ENCODE data around the gene NAXE. TPM values are rescaled to one million over a fixed set of nuclear protein-coding genes. Genes with fewer than 3 reads are reported as not detected.

Gene NAXE
- total RNA-seq, 1 donor from 2014 or later = 83.8 TPM

DNA sequence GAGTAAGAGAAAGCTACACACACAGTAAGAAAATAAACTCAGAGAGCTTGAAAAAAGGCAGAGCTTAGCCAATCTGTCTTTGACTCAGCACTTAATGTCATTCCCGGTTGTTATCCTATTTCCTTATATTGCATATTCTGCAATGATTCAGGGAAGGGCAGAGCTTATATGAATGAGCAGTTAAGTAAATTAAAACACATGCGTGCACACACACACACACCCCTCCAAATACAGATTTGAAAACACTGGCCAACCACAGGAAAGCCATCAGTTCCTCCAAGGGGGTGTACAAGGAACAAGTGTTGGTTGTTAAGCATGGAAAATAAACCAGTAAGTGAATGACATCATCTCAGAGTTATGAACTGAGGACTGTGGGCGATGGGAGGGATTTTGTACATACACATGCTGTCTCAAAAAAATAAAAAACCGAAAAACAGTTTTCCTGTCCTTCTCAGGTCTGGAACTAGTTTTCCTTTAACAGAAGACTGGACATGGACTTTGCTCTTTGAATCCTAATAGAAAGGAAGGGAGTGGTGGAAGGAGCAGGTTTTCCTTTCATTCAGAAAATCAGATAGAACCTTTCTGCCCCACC, 20.2 kb upstream of the NAXE start:
- peaks cover 2% of the 10 kb centered on the region for H3K27me3 ChIP-seq (ENCODE audit: control insufficient read depth, insufficient read depth, low read length)
- H3K36me3 ChIP-seq (ENCODE audit: control insufficient read depth, insufficient read depth, low read length) = no peaks in the 10 kb centered on the region
- TF ChIP-seq, protein P1, sequence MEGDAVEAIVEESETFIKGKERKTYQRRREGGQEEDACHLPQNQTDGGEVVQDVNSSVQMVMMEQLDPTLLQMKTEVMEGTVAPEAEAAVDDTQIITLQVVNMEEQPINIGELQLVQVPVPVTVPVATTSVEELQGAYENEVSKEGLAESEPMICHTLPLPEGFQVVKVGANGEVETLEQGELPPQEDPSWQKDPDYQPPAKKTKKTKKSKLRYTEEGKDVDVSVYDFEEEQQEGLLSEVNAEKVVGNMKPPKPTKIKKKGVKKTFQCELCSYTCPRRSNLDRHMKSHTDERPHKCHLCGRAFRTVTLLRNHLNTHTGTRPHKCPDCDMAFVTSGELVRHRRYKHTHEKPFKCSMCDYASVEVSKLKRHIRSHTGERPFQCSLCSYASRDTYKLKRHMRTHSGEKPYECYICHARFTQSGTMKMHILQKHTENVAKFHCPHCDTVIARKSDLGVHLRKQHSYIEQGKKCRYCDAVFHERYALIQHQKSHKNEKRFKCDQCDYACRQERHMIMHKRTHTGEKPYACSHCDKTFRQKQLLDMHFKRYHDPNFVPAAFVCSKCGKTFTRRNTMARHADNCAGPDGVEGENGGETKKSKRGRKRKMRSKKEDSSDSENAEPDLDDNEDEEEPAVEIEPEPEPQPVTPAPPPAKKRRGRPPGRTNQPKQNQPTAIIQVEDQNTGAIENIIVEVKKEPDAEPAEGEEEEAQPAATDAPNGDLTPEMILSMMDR (IDR thresholded peaks at IDR 0.05; ENCODE audit: insufficient read depth, low read length, poor library complexity, severe bottlenecking) = no peak
- DNase-seq (ENCODE audit: low read depth) = peak; percentile 57
- peak overlapping the region; percentile 63 for H3K4me3 ChIP-seq (ENCODE audit: low read depth, low read length)

DNA sequence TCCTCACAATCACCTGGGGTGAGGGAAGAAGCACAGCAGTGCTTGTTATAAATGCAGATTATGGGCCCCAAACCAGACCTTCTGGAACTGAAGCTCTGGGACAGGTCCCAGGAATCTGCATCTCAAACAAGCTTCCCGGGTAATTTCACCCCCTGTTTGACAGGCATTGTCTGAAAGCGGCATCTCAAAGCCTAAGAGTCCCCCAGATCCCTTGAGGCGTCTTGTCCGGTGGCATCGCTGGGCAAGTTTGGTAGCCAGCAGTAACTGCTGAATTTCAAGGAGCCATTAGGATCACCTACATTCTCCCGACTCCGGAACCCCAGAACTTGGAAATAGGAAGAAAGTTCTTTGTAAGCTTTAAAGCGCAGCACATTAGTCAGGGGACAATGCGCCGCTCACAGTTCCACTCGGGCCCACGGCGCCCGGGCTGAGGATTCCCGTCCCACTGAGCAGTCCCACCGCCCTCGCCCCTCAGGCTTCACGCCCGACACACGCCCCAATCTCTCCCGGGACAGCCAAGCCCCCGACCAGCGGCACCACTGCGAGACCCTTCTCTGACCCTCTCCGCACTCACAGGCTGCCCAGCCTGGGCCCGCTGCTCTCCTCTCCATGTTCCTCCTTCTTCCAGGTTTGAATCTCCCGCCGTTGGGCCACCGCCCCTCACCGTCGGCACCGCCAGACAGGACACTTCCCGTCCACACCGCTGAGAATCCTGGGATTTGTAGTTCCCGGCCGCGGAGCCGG, 19.5 kb upstream of the NAXE start, which contains the start of gene IQGAP3:
TSS of gene IQGAP3 (minus strand) at position 647 of the 744 bp plus-strand sequence. CDS start at position 611, 36 bp downstream.
- peak; percentile 39 for DNase-seq (ENCODE audit: low read depth)
- H3K36me3 ChIP-seq (ENCODE audit: control insufficient read depth, insufficient read depth, low read length) = no peaks in the 10 kb centered on the region
- H3K27me3 ChIP-seq (ENCODE audit: control insufficient read depth, insufficient read depth, low read length) = peaks cover 2% of the 10 kb centered on the region
- H3K4me3 ChIP-seq (ENCODE audit: low read depth, low read length) = peak within 1 kb of the TSS; percentile 63
- TF ChIP-seq, protein P1 (IDR thresholded peaks at IDR 0.05; ENCODE audit: insufficient read depth, low read length, poor library complexity, severe bottlenecking) = no peak

DNA sequence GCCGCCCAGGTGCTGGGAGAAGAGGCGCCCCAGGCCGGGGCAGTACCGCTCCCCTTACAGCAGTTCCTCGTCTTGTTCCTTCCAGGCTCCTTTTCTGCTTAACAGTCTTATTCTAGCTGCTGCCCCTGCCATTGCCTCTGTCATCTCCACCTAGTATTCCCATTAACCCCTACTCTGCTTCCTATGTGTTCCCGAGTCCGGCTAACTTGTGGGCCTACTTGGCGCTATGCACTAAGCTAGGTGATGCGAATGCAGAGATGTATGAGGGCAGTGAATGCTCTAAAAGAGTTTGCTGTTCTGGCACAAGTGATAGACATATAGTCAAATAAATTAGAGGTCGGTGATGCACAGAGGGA, 18.9 kb upstream of the NAXE start:
- Histone ChIP-seq H3K4me3 (ENCODE audit: low read depth, low read length) (no peak overlapping the region), H3K36me3 (ENCODE audit: control insufficient read depth, insufficient read depth, low read length) (no peaks in the 10 kb centered on the region), H3K27me3 (ENCODE audit: control insufficient read depth, insufficient read depth, low read length) (peaks cover 2% of the 10 kb centered on the region)
- TF ChIP-seq, protein P1 (IDR thresholded peaks at IDR 0.05; ENCODE audit: insufficient read depth, low read length, poor library complexity, severe bottlenecking) = no peak
- no peak for DNase-seq (ENCODE audit: low read depth)

DNA sequence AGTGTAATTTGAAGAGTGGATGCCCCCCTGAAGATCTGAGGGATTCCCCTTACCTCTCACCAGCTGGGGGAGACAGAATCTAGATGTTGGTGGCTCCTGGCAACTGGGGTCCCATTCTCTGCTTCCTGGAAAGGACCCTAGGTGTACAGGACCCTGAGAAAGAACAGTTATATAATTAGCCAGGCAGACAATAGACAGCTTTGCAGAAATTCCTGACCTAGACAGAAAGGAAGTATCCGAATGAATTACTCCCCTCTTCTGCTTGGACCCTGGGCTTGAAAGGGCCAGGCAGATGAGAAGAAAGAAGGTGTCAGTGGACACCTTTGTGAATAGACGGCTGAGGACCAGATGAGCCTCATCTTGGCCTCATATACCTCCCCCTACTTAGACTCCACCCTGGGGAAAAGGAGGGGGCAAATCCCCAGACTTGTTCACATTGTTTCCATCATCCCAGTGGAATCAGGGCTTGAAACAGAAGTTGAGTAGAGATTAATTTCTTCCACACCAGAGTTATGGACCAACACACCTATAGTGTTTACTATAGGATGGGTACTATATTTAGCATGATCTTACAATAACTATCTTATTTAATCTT, 17.4 kb upstream of the NAXE start:
- DNase-seq (ENCODE audit: low read depth) = no peak
- TF ChIP-seq, protein P1 (IDR thresholded peaks at IDR 0.05; ENCODE audit: insufficient read depth, low read length, poor library complexity, severe bottlenecking) = no peak
- Histone ChIP-seq H3K27me3 (ENCODE audit: control insufficient read depth, insufficient read depth, low read length) (peaks cover 2% of the 10 kb centered on the region), H3K36me3 (ENCODE audit: control insufficient read depth, insufficient read depth, low read length) (no peaks in the 10 kb centered on the region), H3K4me3 (ENCODE audit: low read depth, low read length) (no peak overlapping the region)

DNA sequence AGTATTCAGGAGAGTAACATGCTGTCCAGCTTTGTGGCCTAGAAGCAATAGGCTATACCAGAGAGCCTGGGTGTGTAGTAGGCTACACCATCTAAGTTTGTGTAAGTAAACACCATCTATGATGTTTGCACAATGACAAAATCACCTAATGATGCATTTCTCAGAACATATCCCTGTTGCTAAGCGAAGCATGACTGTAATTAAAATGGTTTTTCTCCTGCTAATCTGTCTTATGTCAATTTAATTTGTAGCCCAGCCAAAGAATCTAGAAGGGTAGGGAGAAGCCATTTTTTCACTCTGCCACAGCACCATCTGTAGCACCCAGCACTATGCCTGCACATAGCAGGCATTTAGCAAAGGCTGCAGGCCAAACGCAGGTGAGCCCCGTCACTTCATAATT, 14.0 kb upstream of the NAXE start:
- no peaks in the 10 kb centered on the region for H3K36me3 ChIP-seq (ENCODE audit: control insufficient read depth, insufficient read depth, low read length)
- no peak overlapping the region for H3K4me3 ChIP-seq (ENCODE audit: low read depth, low read length)
- TF ChIP-seq, protein P1 (IDR thresholded peaks at IDR 0.05; ENCODE audit: insufficient read depth, low read length, poor library complexity, severe bottlenecking) = no peak
- no peak for DNase-seq (ENCODE audit: low read depth)
- H3K27me3 ChIP-seq (ENCODE audit: control insufficient read depth, insufficient read depth, low read length) = peaks cover 2% of the 10 kb centered on the region
